ENCODE measurements around the gene GNA14. TPM values are rescaled to one million over a fixed set of nuclear protein-coding genes. Genes with fewer than 3 reads are reported as not detected.

The GNA14 gene
- polyA plus RNA-seq, 2 of the 4 experiments (the other 2 are of a cell fraction), result 0.04 to 0.06 TPM

DNA sequence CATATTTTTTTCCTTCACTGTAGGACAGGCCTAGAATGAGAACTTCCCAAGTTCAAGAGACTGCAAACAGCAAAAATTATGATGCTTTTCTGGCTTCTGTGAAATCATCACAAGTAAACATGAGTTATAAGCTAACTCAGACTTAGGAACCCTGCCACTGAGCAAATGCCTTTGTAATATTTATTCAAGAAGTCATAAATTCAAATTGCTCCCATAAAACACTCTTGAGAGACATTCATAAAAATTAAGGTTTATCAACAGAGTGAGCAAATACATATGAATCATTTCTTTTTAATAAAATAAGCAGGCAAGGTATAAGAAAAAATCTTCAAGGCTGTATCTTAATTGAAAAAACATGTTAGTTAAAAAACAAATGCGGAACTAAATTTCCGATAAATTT, 124.2 kb downstream of the GNA14 start:
- DNase-seq (ENCODE audit: low read depth in 1 of 2, low spot score in 1 of 2) (peak in 1 of 2 experiments; percentile 36), FAIRE-seq (no peak), ATAC-seq (no peak)
- 82% methylated on average over 2 of the region's 2 CpGs for WGBS (ENCODE audit: missing lambda C conversion rate)
- Histone ChIP-seq H3K27ac (no peak overlapping the region), H3K4me1 (0 out of 3 replicates have a peak, but pooled peaks cover 6% of the 10 kb centered on the region), H3K4me3 (no peak overlapping the region), H3K9me3 (peaks cover 9% of the 10 kb centered on the region; the same call in 1 of the 3 replicates), H3K4me2 (no peak overlapping the region)
- TF ChIP-seq GATA3 (IDR thresholded peaks at IDR 0.05; ENCODE audit: borderline replicate concordance) (peak; percentile 37; the same call in 1 of the 2 replicates), CHD4 (IDR thresholded peaks at IDR 0.05; ENCODE audit: borderline replicate concordance) (no peak), RCOR1 (IDR thresholded peaks at IDR 0.05; ENCODE audit: low read depth, low read length) (no peak), JUNB (IDR thresholded peaks at IDR 0.05) (peak; percentile 32; the same call in 1 of the 2 replicates)
- ChIA-PET POLR2A (no interaction called here), CTCF (no interaction called here)

DNA sequence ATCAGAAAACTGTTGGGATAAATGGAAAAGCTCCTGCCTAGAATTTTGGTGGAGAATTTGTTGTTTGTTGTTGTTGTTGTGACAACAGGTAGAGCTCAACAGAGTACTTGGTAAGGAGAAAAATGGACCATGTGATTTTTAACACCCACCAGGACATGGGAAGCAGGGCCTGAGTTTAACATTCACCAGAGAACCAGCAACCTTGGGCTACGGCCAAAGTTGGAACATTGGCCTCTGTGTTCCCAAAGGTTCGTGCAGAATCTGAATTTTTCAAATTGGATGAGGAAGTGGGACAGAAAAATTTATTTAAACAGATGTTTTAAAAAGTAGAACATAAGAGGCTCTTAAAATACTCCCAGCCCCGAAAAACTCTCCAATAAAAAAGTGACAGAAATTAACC, 127.0 kb downstream of the GNA14 start:
- DNase-seq (ENCODE audit: low read depth in 1 of 2, low spot score in 1 of 2), result no peak
- no peak for FAIRE-seq
- ATAC-seq, result no peak
- Histone ChIP-seq H3K27ac (no peak overlapping the region), H3K9me3 (no peaks in the 10 kb centered on the region), H3K4me1 (0 out of 3 replicates have a peak, but pooled peaks cover 6% of the 10 kb centered on the region), H3K4me3 (no peak overlapping the region), H3K4me2 (no peak overlapping the region)
- ChIA-PET POLR2A (no interaction called here), CTCF (no interaction called here)
- no peak for TF ChIP-seq HEYL (CRISPR knock-in tag; IDR thresholded peaks at IDR 0.05)
- TF ChIP-seq HDAC2 (IDR thresholded peaks at IDR 0.05), result no peak
- no peak for TF ChIP-seq FOXS1 (CRISPR knock-in tag; IDR thresholded peaks at IDR 0.05)
- TF ChIP-seq, protein P1, sequence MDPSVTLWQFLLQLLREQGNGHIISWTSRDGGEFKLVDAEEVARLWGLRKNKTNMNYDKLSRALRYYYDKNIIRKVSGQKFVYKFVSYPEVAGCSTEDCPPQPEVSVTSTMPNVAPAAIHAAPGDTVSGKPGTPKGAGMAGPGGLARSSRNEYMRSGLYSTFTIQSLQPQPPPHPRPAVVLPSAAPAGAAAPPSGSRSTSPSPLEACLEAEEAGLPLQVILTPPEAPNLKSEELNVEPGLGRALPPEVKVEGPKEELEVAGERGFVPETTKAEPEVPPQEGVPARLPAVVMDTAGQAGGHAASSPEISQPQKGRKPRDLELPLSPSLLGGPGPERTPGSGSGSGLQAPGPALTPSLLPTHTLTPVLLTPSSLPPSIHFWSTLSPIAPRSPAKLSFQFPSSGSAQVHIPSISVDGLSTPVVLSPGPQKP (IDR thresholded peaks at IDR 0.05; ENCODE audit: low read depth, low read length), result no peak
- TF ChIP-seq RAD21 (conservative IDR thresholded peaks at IDR 0.05 in 1 of 2, IDR thresholded peaks at IDR 0.05 in 1 of 2), result no peak
- TF ChIP-seq, protein P2, sequence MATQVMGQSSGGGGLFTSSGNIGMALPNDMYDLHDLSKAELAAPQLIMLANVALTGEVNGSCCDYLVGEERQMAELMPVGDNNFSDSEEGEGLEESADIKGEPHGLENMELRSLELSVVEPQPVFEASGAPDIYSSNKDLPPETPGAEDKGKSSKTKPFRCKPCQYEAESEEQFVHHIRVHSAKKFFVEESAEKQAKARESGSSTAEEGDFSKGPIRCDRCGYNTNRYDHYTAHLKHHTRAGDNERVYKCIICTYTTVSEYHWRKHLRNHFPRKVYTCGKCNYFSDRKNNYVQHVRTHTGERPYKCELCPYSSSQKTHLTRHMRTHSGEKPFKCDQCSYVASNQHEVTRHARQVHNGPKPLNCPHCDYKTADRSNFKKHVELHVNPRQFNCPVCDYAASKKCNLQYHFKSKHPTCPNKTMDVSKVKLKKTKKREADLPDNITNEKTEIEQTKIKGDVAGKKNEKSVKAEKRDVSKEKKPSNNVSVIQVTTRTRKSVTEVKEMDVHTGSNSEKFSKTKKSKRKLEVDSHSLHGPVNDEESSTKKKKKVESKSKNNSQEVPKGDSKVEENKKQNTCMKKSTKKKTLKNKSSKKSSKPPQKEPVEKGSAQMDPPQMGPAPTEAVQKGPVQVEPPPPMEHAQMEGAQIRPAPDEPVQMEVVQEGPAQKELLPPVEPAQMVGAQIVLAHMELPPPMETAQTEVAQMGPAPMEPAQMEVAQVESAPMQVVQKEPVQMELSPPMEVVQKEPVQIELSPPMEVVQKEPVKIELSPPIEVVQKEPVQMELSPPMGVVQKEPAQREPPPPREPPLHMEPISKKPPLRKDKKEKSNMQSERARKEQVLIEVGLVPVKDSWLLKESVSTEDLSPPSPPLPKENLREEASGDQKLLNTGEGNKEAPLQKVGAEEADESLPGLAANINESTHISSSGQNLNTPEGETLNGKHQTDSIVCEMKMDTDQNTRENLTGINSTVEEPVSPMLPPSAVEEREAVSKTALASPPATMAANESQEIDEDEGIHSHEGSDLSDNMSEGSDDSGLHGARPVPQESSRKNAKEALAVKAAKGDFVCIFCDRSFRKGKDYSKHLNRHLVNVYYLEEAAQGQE (IDR thresholded peaks at IDR 0.05), result no peak
- TF ChIP-seq, protein P3, sequence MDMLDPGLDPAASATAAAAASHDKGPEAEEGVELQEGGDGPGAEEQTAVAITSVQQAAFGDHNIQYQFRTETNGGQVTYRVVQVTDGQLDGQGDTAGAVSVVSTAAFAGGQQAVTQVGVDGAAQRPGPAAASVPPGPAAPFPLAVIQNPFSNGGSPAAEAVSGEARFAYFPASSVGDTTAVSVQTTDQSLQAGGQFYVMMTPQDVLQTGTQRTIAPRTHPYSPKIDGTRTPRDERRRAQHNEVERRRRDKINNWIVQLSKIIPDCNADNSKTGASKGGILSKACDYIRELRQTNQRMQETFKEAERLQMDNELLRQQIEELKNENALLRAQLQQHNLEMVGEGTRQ (IDR thresholded peaks at IDR 0.05), result no peak
- no peak for TF ChIP-seq BHLHE40 (IDR thresholded peaks at IDR 0.05; ENCODE audit: low read depth, low read length)
- TF ChIP-seq EP300 (IDR thresholded peaks at IDR 0.05), result no peak
- TF ChIP-seq KDM5A (IDR thresholded peaks at IDR 0.05), result no peak
- no peak for TF ChIP-seq RARB (CRISPR knock-in tag; IDR thresholded peaks at IDR 0.05)
- no peak for TF ChIP-seq TP53 (CRISPR knock-in tag; IDR thresholded peaks at IDR 0.05)
- 57% methylated on average over 3 of the region's 3 CpGs for WGBS (ENCODE audit: missing lambda C conversion rate)

DNA sequence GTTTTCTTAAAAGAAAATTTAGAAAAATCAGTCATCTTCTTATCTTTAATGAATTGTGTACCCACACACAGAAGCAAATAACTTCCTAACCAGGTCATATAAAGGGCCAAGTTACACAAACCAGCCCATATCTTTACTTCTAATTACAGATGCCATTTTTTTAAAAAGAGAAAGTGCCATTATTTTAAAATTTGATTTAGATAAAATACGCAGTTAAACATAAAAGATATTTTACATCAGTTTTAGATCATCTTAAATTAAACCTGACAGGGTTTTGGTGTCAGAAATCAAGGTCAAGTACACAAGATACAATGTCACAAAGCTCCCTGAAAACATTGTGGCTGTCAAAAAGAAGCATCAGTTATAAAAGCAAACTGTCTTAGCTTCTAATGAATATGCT, 129.4 kb downstream of the GNA14 start:
- ChIA-PET CTCF (interaction anchor here (1.5 kb wide), 1 partner anchor 60 kb away, joined by 3 read pairs; no protein-coding TSS in a partner anchor), POLR2A (no interaction called here)
- FAIRE-seq (no peak), ATAC-seq (no peak), DNase-seq (ENCODE audit: low read depth in 1 of 2, low spot score in 1 of 2) (no peak)
- Histone ChIP-seq H3K27ac (no peak overlapping the region), H3K9me3 (no peaks in the 10 kb centered on the region), H3K4me3 (no peak overlapping the region), H3K4me2 (no peak overlapping the region), H3K4me1 (peaks cover 12% of the 10 kb centered on the region)
- 60% methylated on average over 1 of the region's 1 CpG for WGBS (ENCODE audit: missing lambda C conversion rate)
- TF ChIP-seq MAFK (IDR thresholded peaks at IDR 0.05; ENCODE audit: partially characterized antibody) (no peak), HOXB13 (CRISPR knock-in tag; IDR thresholded peaks at IDR 0.05; ENCODE audit: low read depth) (no peak), CHD4 (IDR thresholded peaks at IDR 0.05; ENCODE audit: borderline replicate concordance) (no peak), CEBPB (IDR thresholded peaks at IDR 0.05) (no peak), MAZ (IDR thresholded peaks at IDR 0.05; ENCODE audit: borderline replicate concordance, low read depth, low read length) (no peak), RNF2 (IDR thresholded peaks at IDR 0.05; ENCODE audit: borderline replicate concordance, low read depth) (no peak), SMC3 (IDR thresholded peaks at IDR 0.05) (no peak), RAD21 (conservative IDR thresholded peaks at IDR 0.05 in 1 of 2, IDR thresholded peaks at IDR 0.05 in 1 of 2) (no peak), ZSCAN20 (CRISPR knock-in tag; IDR thresholded peaks at IDR 0.05) (no peak), NFE2L2 (conservative IDR thresholded peaks at IDR 0.05; ENCODE audit: low read length) (no peak), POLR2A (IDR thresholded peaks at IDR 0.05; ENCODE audit: low read length) (no peak)
- TF ChIP-seq, protein P4, sequence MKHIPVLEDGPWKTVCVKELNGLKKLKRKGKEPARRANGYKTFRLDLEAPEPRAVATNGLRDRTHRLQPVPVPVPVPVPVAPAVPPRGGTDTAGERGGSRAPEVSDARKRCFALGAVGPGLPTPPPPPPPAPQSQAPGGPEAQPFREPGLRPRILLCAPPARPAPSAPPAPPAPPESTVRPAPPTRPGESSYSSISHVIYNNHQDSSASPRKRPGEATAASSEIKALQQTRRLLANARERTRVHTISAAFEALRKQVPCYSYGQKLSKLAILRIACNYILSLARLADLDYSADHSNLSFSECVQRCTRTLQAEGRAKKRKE (CRISPR knock-in tag; IDR thresholded peaks at IDR 0.05; ENCODE audit: low read depth), result no peak
- TF ChIP-seq, protein P5, sequence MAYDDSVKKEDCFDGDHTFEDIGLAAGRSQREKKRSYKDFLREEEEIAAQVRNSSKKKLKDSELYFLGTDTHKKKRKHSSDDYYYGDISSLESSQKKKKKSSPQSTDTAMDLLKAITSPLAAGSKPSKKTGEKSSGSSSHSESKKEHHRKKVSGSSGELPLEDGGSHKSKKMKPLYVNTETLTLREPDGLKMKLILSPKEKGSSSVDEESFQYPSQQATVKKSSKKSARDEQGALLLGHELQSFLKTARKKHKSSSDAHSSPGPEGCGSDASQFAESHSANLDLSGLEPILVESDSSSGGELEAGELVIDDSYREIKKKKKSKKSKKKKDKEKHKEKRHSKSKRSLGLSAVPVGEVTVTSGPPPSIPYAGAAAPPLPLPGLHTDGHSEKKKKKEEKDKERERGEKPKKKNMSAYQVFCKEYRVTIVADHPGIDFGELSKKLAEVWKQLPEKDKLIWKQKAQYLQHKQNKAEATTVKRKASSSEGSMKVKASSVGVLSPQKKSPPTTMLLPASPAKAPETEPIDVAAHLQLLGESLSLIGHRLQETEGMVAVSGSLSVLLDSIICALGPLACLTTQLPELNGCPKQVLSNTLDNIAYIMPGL (CRISPR knock-in tag; IDR thresholded peaks at IDR 0.05; ENCODE audit: borderline replicate concordance), result no peak
